Thyroid gland (tissue), 4 donors: ENCODE measurements around the gene CRYGN. TPM values are rescaled to one million over a fixed set of nuclear protein-coding genes. Genes with fewer than 3 reads are reported as not detected.

Experiments used
- DNase-seq, 2 donors: peaks; one replicate each; pipeline ENCODE4 v3.0.0-alpha.2; 2019
- H3K27ac ChIP-seq, 3 donors: fragments of 200-600 bp; sonication (generic); 1 replicate in 2 of 3; 2 replicates in 1 of 3; pipeline ENCODE4 v1.5.1; 2016 to 2019; ENCODE audit warnings: mild to moderate bottlenecking in 1 of 3, moderate library complexity in 1 of 3
- H3K27me3 ChIP-seq: fragments of 200-600 bp; sonication (generic); one replicate; pipeline ENCODE4 v1.5.1; 2019
- H3K36me3 ChIP-seq, 2 donors: fragments of 200-600 bp; sonication (generic); one replicate each; pipeline ENCODE4 v1.5.1; 2016 to 2019
- H3K4me1 ChIP-seq, 2 donors: fragments of 200-600 bp; sonication (generic); one replicate each; pipeline ENCODE4 v1.5.1; 2017 to 2019
- H3K4me3 ChIP-seq, 3 donors: fragments of 200-600 bp; sonication (generic); replicated peaks in 1 of 3; 1 replicate in 2 of 3; 2 replicates in 1 of 3; pipeline ENCODE4 v1.5.1; 2016; ENCODE audit warnings: mild to moderate bottlenecking in 1 of 3
- H3K9me3 ChIP-seq: fragments of 200-600 bp; sonication (generic); one replicate; pipeline ENCODE4 v1.5.1; 2017
- CTCF ChIP-seq, 6 experiments: fragments of 200-600 bp in 3 of 6; fragments of 450-650 bp in 3 of 6; sonication (generic) in 3 of 6; IDR thresholded peaks; one replicate each; pipeline ENCODE4 v1.5.1; 2016 to 2019; ENCODE audit warnings: antibody characterized with exemption in 6 of 6, mild to moderate bottlenecking in 2 of 6, inconsistent platforms in 1 of 6, moderate library complexity in 1 of 6
- POLR2A ChIP-seq, 2 donors: fragments of 450-650 bp; IDR thresholded peaks; one replicate each; pipeline ENCODE4 v1.6.1; 2017; ENCODE audit warnings: antibody characterized with exemption in 2 of 2, mild to moderate bottlenecking in 2 of 2, moderate library complexity in 1 of 2
- WGBS, 2 donors: methylation state at CpG; one replicate each; pipeline ENCODE4 v1.1.5; 2017; 5-methylcytosine and 5-hydroxymethylcytosine counted together
- intact Hi-C: fragments of 100-400 bp; cut with DNase I; formaldehyde crosslinking; loops from one replicate; pipeline ENCODE4 v1.15.1; 2023
- total RNA-seq, 4 donors: library from RNA; depleted of rRNA; stranded (reverse); fragments of >200 nt; gene quantifications; one replicate each; pipeline ENCODE4 v1.2.3, GENCODE V29; 2016

CRYGN gene
- total RNA-seq, 4 donors from 2014 or later: 16.4 to 45.5 (median 24.5) TPM

- 95 to 98% methylated on average over 30 of the region's 35 CpGs for WGBS, 2 donors
- intact Hi-C loops: no loop called here
- peaks cover 0 to 4% of the 10 kb centered on the region in 2 donors for H3K36me3 ChIP-seq
- no peak for DNase-seq
- peaks cover 0 to 8% of the 10 kb centered on the region in 2 donors for H3K4me1 ChIP-seq
- TF ChIP-seq POLR2A (IDR thresholded peaks at IDR 0.05) (no peak), CTCF (IDR thresholded peaks at IDR 0.05) (no peak)
- no peaks in the 10 kb centered on the region for H3K27me3 ChIP-seq
- no peaks in the 10 kb centered on the region for H3K9me3 ChIP-seq
- no peak overlapping the region for H3K27ac ChIP-seq
- H3K4me3 ChIP-seq: no peak overlapping the region
Observed at GRCh38 chr7:151394076-151395035, 45.6 kb downstream of the CRYGN start.

GRCh38 chr7:151393031-151393977 is 46.6 kb downstream of the CRYGN start:
- peaks cover 0 to 8% of the 10 kb centered on the region in 2 donors for H3K4me1 ChIP-seq
- H3K27me3 ChIP-seq: no peaks in the 10 kb centered on the region
- DNase-seq: no peak
- no peak overlapping the region for H3K4me3 ChIP-seq
- 84 to 87% methylated on average over 27 to 31 of the region's 31 CpGs for WGBS, 2 donors
- H3K27ac ChIP-seq: no peak overlapping the region
- H3K36me3 ChIP-seq: peaks cover 0 to 4% of the 10 kb centered on the region in 2 donors
- intact Hi-C loops: no loop called here
- TF ChIP-seq CTCF (IDR thresholded peaks at IDR 0.05) (no peak), POLR2A (IDR thresholded peaks at IDR 0.05) (no peak)
- H3K9me3 ChIP-seq: no peaks in the 10 kb centered on the region

GRCh38 chr7:151392426-151392825 is 47.5 kb downstream of the CRYGN start:
- TF ChIP-seq POLR2A (IDR thresholded peaks at IDR 0.05) (no peak), CTCF (IDR thresholded peaks at IDR 0.05) (no peak)
- 85 to 93% methylated on average over 7 to 9 of the region's 13 CpGs for WGBS, 2 donors
- Histone ChIP-seq H3K36me3 (peaks cover 0 to 4% of the 10 kb centered on the region in 2 donors), H3K27me3 (no peaks in the 10 kb centered on the region), H3K4me1 (peaks cover 2 to 10% of the 10 kb centered on the region in 2 donors), H3K9me3 (no peaks in the 10 kb centered on the region), H3K27ac (no peak overlapping the region), H3K4me3 (no peak overlapping the region)
- intact Hi-C loops: no loop called here
- DNase-seq: no peak

- H3K27me3 ChIP-seq: no peaks in the 10 kb centered on the region
- 92 to 94% methylated on average over 7 to 8 of the region's 8 CpGs for WGBS, 2 donors
- no peak overlapping the region for H3K4me3 ChIP-seq
- no peak overlapping the region for H3K27ac ChIP-seq
- H3K4me1 ChIP-seq: peaks cover 6 to 14% of the 10 kb centered on the region in 2 donors
- H3K9me3 ChIP-seq: no peaks in the 10 kb centered on the region
- TF ChIP-seq CTCF (IDR thresholded peaks at IDR 0.05): no peak
- no peak for TF ChIP-seq POLR2A (IDR thresholded peaks at IDR 0.05)
- DNase-seq: no peak
- intact Hi-C loops: no loop called here
- peaks cover 0 to 4% of the 10 kb centered on the region in 2 donors for H3K36me3 ChIP-seq
Observed at GRCh38 chr7:151392002-151392401, 47.9 kb downstream of the CRYGN start.
